MCF 10A (cell line): ENCODE data around the gene TRIM16. TPM values are rescaled to one million over a fixed set of nuclear protein-coding genes. Genes with fewer than 3 reads are reported as not detected.
"Not testable (repeated sequence)": the region's sequence is repeated elsewhere in the genome, so short reads cannot be mapped to it uniquely, and the experiment has no call there.

Experiments
- Bru-seq: library from RNA; stranded (reverse); fragments of 400-500 nt; gene quantifications from one replicate; lab custom pipeline; 2021; lab: Mats Ljungman, UMichigan
- BruChase-seq, 2 experiments: library from RNA; stranded (reverse); fragments of 400-500 nt; gene quantifications; one replicate each; lab custom pipeline; 2021; lab: Mats Ljungman, UMichigan
- BruUV-seq: library from RNA; stranded (reverse); fragments of 400-500 nt; replicated peaks from 2 replicates; lab custom pipeline; 2021; lab: Mats Ljungman, UMichigan
- CTCF ChIA-PET: fragments of 300-600 bp; sonication (Branson Sonifier 250); formaldehyde crosslinking; extraction: SDS; loops from one replicate; lab custom pipeline; 2021; ENCODE audit warnings: antibody characterized with exemption, inconsistent platforms; lab: Yijun Ruan, JAX
- POLR2A ChIA-PET: fragments of 300-600, 350-650 bp; sonication (Branson Sonifier 250); formaldehyde crosslinking; extraction: SDS; loops from one replicate; lab custom pipeline; 2020; ENCODE audit warnings: antibody characterized with exemption, inconsistent platforms; lab: Yijun Ruan, JAX
- DNase-seq: peaks from one replicate; pipeline ENCODE4 v3.0.0-alpha.2; 2018; ENCODE audit not compliant: unreplicated experiment
- H3K27ac Mint-ChIP-seq: one replicate; pipeline ENCODE4 v1.8.0; 2022; ENCODE audit warnings: mild to moderate bottlenecking, low read depth, mixed read lengths; ENCODE audit not compliant: unreplicated experiment
- H3K27me3 Mint-ChIP-seq: one replicate; pipeline ENCODE4 v1.8.0; 2022; ENCODE audit warnings: mixed read lengths; ENCODE audit not compliant: insufficient read depth, unreplicated experiment
- H3K36me3 Mint-ChIP-seq: one replicate; pipeline ENCODE4 v1.8.0; 2022; ENCODE audit warnings: mild to moderate bottlenecking, moderate library complexity, mixed read lengths; ENCODE audit not compliant: insufficient read depth, unreplicated experiment
- H3K4me1 Mint-ChIP-seq: one replicate; pipeline ENCODE4 v1.8.0; 2022; ENCODE audit warnings: mixed read lengths; ENCODE audit not compliant: insufficient read depth, unreplicated experiment
- H3K4me3 Mint-ChIP-seq: one replicate; pipeline ENCODE4 v1.8.0; 2022; ENCODE audit warnings: mild to moderate bottlenecking, moderate library complexity, mixed read lengths; ENCODE audit not compliant: unreplicated experiment
- H3K9me3 Mint-ChIP-seq: one replicate; pipeline ENCODE4 v1.8.0; 2022; ENCODE audit warnings: mixed read lengths; ENCODE audit not compliant: unreplicated experiment
- CTCF ChIP-seq: fragments of 200-600 bp; IDR thresholded peaks from one replicate; pipeline ENCODE4 v1.8.0; 2022; ENCODE audit warnings: antibody characterized with exemption, mild to moderate bottlenecking; ENCODE audit not compliant: unreplicated experiment
- intact Hi-C: fragments of 100-400 bp; cut with micrococcal nuclease; formaldehyde crosslinking; loops from 2 replicates; pipeline ENCODE4 v1.14.1; 2022
- long read RNA-seq: library from polyadenylated mRNA; stranded (forward); transcript quantifications from one replicate; pipeline ENCODE4 v2.0.0, GENCODE V29; 2022
- total RNA-seq: library from RNA; stranded (reverse); gene quantifications from 2 replicates; pipeline ENCODE4 v1.2.3, GENCODE V29; 2022

The TRIM16 gene
- total RNA-seq (37.6 and 42.5 TPM in 2 replicates), Bru-seq, nascent RNA (percentile 74 among the genes with signal in this experiment), BruChase-seq, experiment 1, labeled RNA remaining after a 6-hour chase (percentile 88 among the genes with signal in this experiment), BruChase-seq, experiment 2, labeled RNA remaining after a 2-hour chase (percentile 89 among the genes with signal in this experiment)
- long read RNA-seq, partial matches to known transcripts, result 115 of 134 reads
- long read RNA-seq, other reads (novel, unspliced or antisense), result 17 of 134 reads

- BruUV-seq, result TSS peak; percentile 73
- peaks cover 21% of the 10 kb centered on the region for H3K36me3 Mint-ChIP-seq
- peaks cover 18% of the 10 kb centered on the region for H3K4me1 Mint-ChIP-seq
- H3K27ac Mint-ChIP-seq, result peak within 1 kb of the TSS; percentile 98
- peak; percentile 39 for TF ChIP-seq CTCF
- intact Hi-C loops, H3K27me3 Mint-ChIP-seq, CTCF ChIA-PET, H3K9me3 Mint-ChIP-seq: not testable (repeated sequence)
- H3K4me3 Mint-ChIP-seq, result peak within 1 kb of the TSS; percentile 99
- POLR2A ChIA-PET, result interaction anchor here (1.3 to 2.9 kb wide), 2 partner anchors 24 to 26 kb away, joined by 6 read pairs; no protein-coding TSS in a partner anchor
- peak; percentile 54 for DNase-seq
Observed at GRCh38 chr17:15683824-15684478, at the start of gene TRIM16. Gene TRIM16, minus strand, starts transcription at chr17:15684311. Its CDS starts 32,702 bp downstream, at chr17:15651609.

GRCh38 chr17:15733174-15733789 lies 49.2 kb upstream of the TRIM16 start:
- H3K4me1 Mint-ChIP-seq, DNase-seq, CTCF ChIA-PET, BruUV-seq, POLR2A ChIA-PET, H3K27ac Mint-ChIP-seq, H3K36me3 Mint-ChIP-seq, H3K9me3 Mint-ChIP-seq, H3K27me3 Mint-ChIP-seq, intact Hi-C loops, H3K4me3 Mint-ChIP-seq: not testable (repeated sequence)

- POLR2A ChIA-PET, H3K4me1 Mint-ChIP-seq, intact Hi-C loops, H3K9me3 Mint-ChIP-seq, H3K27ac Mint-ChIP-seq, BruUV-seq, H3K27me3 Mint-ChIP-seq, H3K36me3 Mint-ChIP-seq, CTCF ChIA-PET, H3K4me3 Mint-ChIP-seq, DNase-seq: not testable (repeated sequence)
Observed at GRCh38 chr17:15731900-15732299, 47.8 kb upstream of the TRIM16 start, which contains the start of gene TBC1D26. Gene TBC1D26, plus strand, starts transcription at chr17:15732283. Its CDS starts 3,066 bp downstream, at chr17:15735349.

GRCh38 chr17:15730535-15730934 lies 46.4 kb upstream of the TRIM16 start:
- H3K27ac Mint-ChIP-seq, POLR2A ChIA-PET, intact Hi-C loops, H3K36me3 Mint-ChIP-seq, H3K9me3 Mint-ChIP-seq, CTCF ChIA-PET, H3K27me3 Mint-ChIP-seq, H3K4me1 Mint-ChIP-seq, BruUV-seq, H3K4me3 Mint-ChIP-seq, DNase-seq: not testable (repeated sequence)

GRCh38 chr17:15716601-15717563 lies 32.8 kb upstream of the TRIM16 start:
- H3K27ac Mint-ChIP-seq, POLR2A ChIA-PET, CTCF ChIA-PET: not testable (repeated sequence)

GRCh38 chr17:15708879-15709278 lies 24.8 kb upstream of the TRIM16 start:
- H3K27ac Mint-ChIP-seq, CTCF ChIA-PET, intact Hi-C loops, BruUV-seq, H3K4me3 Mint-ChIP-seq, H3K9me3 Mint-ChIP-seq, H3K4me1 Mint-ChIP-seq, H3K27me3 Mint-ChIP-seq, POLR2A ChIA-PET, DNase-seq: not testable (repeated sequence)
- peaks cover 71% of the 10 kb centered on the region for H3K36me3 Mint-ChIP-seq

More at GRCh38 chr17:15716601-15717563, 32.8 kb upstream of the TRIM16 start:
- intact Hi-C loops, H3K9me3 Mint-ChIP-seq, H3K4me3 Mint-ChIP-seq, DNase-seq, H3K27me3 Mint-ChIP-seq, H3K4me1 Mint-ChIP-seq, BruUV-seq: not testable (repeated sequence)
- peaks cover 28% of the 10 kb centered on the region for H3K36me3 Mint-ChIP-seq

GRCh38 chr17:15704813-15705212 lies 20.7 kb upstream of the TRIM16 start:
- DNase-seq, H3K4me1 Mint-ChIP-seq: not testable (repeated sequence)

More at GRCh38 chr17:15704813-15705212, 20.7 kb upstream of the TRIM16 start:
- intact Hi-C loops, H3K4me3 Mint-ChIP-seq, H3K27me3 Mint-ChIP-seq, CTCF ChIA-PET, BruUV-seq, H3K27ac Mint-ChIP-seq, H3K9me3 Mint-ChIP-seq, POLR2A ChIA-PET: not testable (repeated sequence)
- H3K36me3 Mint-ChIP-seq, result peaks cover 64% of the 10 kb centered on the region
